Loucy (cell line): ENCODE results near the gene ITGA8.
"Not testable (repeated sequence)": the region's sequence is repeated elsewhere in the genome, so short reads cannot be mapped to it uniquely, and the experiment has no call there.

ENCODE experiments used
- CTCF ChIP-seq: fragments of 200-600 bp; sonication (generic); conservative IDR thresholded peaks from 2 replicates; pipeline ENCODE4 v1.5.1; 2014; ENCODE audit warnings: mild to moderate bottlenecking, antibody characterized with exemption, low read length
- EZH2phosphoT487 ChIP-seq: fragments of 200-600 bp; IDR thresholded peaks from 2 replicates; pipeline ENCODE4 v1.6.1; 2018; ENCODE audit warnings: antibody characterized with exemption, mild to moderate bottlenecking, moderate library complexity, borderline replicate concordance

- not testable (repeated sequence) for TF ChIP-seq CTCF, EZH2phosphoT487
Observed at GRCh38 chr10:15761224-15761623, 41.5 kb upstream of the ITGA8 start.
